Adipocyte (in vitro differentiated cells): ENCODE results near the gene RNF167.

ENCODE experiments used
- DNase-seq: peaks from one replicate; pipeline ENCODE4 v3.0.0-alpha.2; 2015; ENCODE audit warnings: low read depth
- H3K27me3 ChIP-seq: replicated peaks from 2 replicates; pipeline ENCODE4 v1.7.0; 2013; ENCODE audit warnings: mild to moderate bottlenecking, low read length, moderate library complexity; ENCODE audit not compliant: control insufficient read depth, insufficient read depth
- H3K36me3 ChIP-seq: 2 replicates; pipeline ENCODE4 v1.7.0; 2013; ENCODE audit warnings: low read length, mild to moderate bottlenecking, moderate library complexity; ENCODE audit not compliant: control insufficient read depth, insufficient read depth, severe bottlenecking
- H3K4me1 ChIP-seq: 2 replicates; pipeline ENCODE4 v1.7.0; 2013; ENCODE audit warnings: mild to moderate bottlenecking, low read length, moderate library complexity; ENCODE audit not compliant: control insufficient read depth, insufficient read depth
- H3K4me3 ChIP-seq: 2 replicates; pipeline ENCODE4 v1.7.0; 2013; ENCODE audit warnings: mild to moderate bottlenecking, low read length, moderate library complexity
- H3K9ac ChIP-seq: 2 replicates; pipeline ENCODE4 v1.7.0; 2013; ENCODE audit warnings: mild to moderate bottlenecking, low read length, moderate library complexity
- H3K9me3 ChIP-seq: 2 replicates; pipeline ENCODE4 v1.7.0; 2013; ENCODE audit warnings: mild to moderate bottlenecking, low read length, moderate library complexity; ENCODE audit not compliant: control insufficient read depth

Gene RNF167

DNA sequence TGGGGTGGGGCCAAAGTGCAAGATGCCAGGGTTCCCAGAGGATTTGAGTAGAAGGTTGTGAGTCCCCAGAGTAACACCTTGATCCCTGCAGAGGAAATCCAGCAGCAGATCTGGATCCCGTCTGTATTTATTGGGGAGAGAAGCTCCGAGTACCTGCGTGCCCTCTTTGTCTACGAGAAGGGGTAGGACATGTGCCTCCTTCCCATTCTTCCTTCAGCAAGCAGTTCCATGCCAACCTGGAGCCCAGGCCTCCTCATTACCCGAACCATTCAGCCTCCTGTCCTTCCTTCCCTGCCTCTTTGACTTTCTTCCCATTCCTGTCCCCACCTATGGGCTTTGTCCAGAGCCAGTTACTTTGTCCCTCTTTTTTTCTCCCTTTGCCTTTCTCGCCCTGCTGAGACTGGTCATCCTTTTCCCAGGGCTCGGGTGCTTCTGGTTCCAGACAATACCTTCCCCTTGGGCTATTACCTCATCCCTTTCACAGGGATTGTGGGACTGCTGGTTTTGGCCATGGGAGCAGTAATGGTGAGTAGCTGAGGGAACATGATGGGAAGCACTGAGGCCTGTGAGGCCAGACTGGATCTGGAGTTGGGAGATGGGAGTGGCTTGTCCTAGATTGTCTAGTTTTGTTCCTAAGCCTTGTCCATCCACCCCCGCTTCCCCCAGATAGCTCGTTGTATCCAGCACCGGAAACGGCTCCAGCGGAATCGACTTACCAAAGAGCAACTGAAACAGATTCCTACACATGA is 2.9 kb downstream of the RNF167 start:
- H3K36me3 ChIP-seq: peaks cover 50% of the 10 kb centered on the region
- H3K9me3 ChIP-seq: no peaks in the 10 kb centered on the region
- H3K27me3 ChIP-seq: no peaks in the 10 kb centered on the region
- no peak overlapping the region for H3K9ac ChIP-seq
- no peak overlapping the region for H3K4me3 ChIP-seq
- H3K4me1 ChIP-seq: peaks cover 57% of the 10 kb centered on the region
- no peak for DNase-seq

DNA sequence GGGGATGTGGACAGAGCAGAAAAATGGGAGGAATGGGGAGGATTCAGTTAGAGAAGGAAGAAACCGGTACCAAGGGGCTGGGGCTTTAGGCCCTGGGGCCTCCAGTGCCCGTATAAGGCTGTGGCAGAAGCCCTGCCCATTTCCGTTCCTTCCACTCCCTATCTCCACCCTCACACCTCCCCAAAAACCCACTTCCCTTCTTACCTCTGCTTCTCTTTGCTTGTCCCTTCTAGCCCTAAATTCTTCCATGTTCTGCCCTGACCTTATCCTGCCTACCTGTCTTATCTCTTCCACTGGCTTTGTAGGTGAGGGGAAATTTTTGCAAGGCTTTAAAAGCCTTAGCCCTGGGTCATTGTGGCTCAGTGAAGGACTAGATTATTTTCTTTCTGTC is 4.1 kb downstream of the RNF167 start:
- Histone ChIP-seq H3K9ac (peak overlapping the region; percentile 100), H3K4me3 (no peak overlapping the region), H3K27me3 (no peaks in the 10 kb centered on the region), H3K9me3 (no peaks in the 10 kb centered on the region), H3K36me3 (peaks cover 44% of the 10 kb centered on the region), H3K4me1 (peaks cover 45% of the 10 kb centered on the region)
- DNase-seq: no peak

DNA sequence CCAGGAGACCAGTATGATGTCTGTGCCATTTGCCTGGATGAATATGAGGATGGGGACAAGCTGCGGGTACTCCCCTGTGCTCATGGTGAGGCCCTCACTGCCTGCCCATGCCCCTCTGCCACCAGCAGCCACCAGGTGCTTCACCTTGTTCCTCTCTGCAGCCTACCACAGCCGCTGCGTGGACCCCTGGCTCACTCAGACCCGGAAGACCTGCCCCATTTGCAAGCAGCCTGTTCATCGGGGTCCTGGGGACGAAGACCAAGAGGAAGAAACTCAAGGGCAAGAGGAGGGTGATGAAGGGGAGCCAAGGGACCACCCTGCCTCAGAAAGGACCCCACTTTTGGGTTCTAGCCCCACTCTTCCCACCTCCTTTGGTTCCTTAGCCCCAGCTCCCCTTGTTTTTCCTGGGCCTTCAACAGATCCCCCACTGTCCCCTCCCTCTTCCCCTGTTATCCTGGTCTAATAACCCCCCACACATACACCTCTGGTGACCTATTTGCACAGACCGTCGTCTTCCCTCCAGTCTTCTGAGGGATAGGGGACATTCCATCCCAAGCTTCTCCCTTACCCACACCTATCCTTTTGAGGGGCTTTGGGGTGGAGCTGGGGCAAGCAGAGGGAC is 4.6 kb downstream of the RNF167 start:
- Histone ChIP-seq H3K36me3 (peaks cover 44% of the 10 kb centered on the region), H3K9ac (peak overlapping the region; percentile 100), H3K27me3 (no peaks in the 10 kb centered on the region), H3K4me3 (peak overlapping the region; percentile 98), H3K9me3 (no peaks in the 10 kb centered on the region), H3K4me1 (peaks cover 44% of the 10 kb centered on the region)
- no peak for DNase-seq

DNA sequence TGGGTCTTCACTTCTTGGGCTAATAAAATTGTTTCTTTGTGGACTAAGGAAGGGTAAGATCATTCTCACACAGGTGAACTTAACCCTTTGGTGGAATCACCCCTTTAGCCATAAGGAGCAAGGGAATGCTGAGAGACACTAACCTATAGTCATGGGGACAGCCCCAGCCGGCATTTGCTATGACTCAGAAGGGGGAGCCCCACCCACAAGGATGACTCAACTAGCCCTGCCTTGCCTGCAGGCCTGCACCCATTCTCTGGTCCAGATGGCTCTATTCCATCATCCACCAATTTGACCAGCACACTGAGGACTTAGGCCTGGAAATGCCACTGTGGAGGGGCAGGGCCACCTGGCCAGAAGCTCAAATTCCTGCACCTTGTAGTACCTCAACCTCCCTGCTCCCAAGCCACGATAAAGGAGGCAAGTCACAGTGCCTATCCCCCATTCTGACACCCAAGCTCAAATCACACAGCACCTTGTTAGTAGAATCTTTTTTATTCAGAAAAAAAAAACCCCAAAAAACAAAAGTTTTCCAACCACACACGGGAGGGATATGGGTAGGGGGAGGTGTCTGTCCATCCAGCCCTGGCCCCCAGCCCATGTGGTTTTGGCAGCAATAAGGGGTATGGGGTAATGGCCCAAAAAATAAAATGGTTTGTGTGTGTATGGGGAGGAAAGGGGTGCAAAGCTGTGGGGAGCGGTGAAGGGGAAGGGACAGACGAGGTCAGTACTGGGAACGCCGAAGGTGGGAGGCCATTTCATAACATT is 5.3 kb downstream of the RNF167 start:
- Histone ChIP-seq H3K4me1 (peaks cover 47% of the 10 kb centered on the region), H3K9ac (peak overlapping the region; percentile 100), H3K36me3 (peaks cover 44% of the 10 kb centered on the region), H3K9me3 (no peaks in the 10 kb centered on the region), H3K27me3 (no peaks in the 10 kb centered on the region), H3K4me3 (peak overlapping the region; percentile 98)
- DNase-seq: peak; percentile 92

DNA sequence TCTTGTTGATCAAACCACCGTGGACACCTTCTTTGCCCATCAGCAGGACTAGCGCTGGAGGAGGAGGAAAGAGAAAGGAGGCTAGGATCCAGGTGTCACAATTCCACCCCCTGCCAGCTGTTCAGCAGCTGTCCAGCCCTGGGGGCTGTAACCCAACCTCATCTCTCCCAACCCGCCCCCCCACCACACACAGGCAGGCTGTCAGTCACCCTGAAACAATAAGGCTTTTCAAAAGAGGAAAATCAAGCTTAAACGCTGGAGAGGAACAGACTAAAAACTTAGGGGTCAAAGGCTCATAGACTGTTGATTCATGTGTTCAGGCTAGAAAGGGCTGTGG is 5.8 kb downstream of the RNF167 start:
- Histone ChIP-seq H3K27me3 (no peaks in the 10 kb centered on the region), H3K36me3 (peaks cover 44% of the 10 kb centered on the region), H3K9me3 (no peaks in the 10 kb centered on the region), H3K9ac (peak overlapping the region; percentile 100), H3K4me3 (peak overlapping the region; percentile 98), H3K4me1 (peaks cover 51% of the 10 kb centered on the region)
- peak; percentile 26 for DNase-seq

DNA sequence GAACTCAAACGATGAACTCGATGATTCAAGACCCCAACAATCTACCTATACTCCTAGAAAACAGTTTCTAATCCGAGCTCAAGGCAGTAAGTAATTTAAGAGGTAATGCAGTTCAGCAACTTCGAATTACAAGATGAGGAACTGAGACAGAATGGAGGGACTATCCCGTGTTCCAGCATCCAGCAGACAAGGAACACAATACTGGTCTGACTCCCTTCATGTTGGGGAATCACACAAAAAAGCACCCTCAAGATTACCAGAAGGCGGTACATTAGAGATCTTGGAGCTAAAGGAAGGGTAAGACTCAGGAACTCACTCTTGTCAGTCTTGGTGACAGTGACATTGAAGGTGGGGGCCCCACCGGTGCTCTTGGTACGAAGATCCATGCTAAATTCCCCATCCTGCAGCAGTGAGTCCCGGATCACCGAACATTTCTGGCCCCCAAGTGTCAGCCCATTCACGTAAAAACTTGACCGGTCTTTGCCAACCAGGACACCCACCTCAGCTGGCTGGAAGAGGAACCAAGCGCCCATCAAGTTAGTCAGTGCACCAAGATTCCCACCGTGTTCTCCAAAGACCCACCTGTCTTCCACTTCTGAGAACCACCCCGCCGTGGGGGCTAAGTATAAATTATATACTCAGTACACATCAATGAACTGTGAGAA is 6.4 kb downstream of the RNF167 start:
- peak overlapping the region; percentile 100 for H3K9ac ChIP-seq

DNA sequence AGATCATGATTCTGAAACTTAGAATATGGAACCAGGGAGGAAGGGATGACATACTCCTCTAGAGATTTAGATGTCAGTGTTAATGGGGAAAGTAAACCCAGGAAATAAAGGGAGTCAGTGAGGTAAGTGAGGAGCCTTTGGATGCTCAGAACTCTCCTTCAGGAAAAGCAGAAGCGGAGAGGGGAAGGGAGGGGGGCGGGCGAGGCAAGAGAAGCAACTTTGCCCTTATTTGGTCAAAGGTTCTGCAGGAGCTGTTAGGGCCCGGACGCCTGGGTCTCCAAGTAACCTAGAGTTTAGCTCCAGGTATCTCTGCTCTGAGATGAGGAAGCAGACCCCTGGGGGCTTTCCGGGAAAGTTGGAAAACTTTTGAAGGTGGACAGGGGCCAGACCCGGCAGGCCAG is 6.9 kb downstream of the RNF167 start:
- Histone ChIP-seq H3K36me3 (peaks cover 44% of the 10 kb centered on the region), H3K4me1 (peaks cover 41% of the 10 kb centered on the region), H3K9ac (peak overlapping the region; percentile 100), H3K4me3 (peak overlapping the region; percentile 98), H3K9me3 (no peaks in the 10 kb centered on the region), H3K27me3 (no peaks in the 10 kb centered on the region)
- peak; percentile 36 for DNase-seq

More for the DNA sequence above, 6.4 kb downstream of the RNF167 start:
- peaks cover 44% of the 10 kb centered on the region for H3K36me3 ChIP-seq
- peak overlapping the region; percentile 98 for H3K4me3 ChIP-seq
- H3K9me3 ChIP-seq: no peaks in the 10 kb centered on the region
- peaks cover 47% of the 10 kb centered on the region for H3K4me1 ChIP-seq
- H3K27me3 ChIP-seq: no peaks in the 10 kb centered on the region
- DNase-seq: no peak

DNA sequence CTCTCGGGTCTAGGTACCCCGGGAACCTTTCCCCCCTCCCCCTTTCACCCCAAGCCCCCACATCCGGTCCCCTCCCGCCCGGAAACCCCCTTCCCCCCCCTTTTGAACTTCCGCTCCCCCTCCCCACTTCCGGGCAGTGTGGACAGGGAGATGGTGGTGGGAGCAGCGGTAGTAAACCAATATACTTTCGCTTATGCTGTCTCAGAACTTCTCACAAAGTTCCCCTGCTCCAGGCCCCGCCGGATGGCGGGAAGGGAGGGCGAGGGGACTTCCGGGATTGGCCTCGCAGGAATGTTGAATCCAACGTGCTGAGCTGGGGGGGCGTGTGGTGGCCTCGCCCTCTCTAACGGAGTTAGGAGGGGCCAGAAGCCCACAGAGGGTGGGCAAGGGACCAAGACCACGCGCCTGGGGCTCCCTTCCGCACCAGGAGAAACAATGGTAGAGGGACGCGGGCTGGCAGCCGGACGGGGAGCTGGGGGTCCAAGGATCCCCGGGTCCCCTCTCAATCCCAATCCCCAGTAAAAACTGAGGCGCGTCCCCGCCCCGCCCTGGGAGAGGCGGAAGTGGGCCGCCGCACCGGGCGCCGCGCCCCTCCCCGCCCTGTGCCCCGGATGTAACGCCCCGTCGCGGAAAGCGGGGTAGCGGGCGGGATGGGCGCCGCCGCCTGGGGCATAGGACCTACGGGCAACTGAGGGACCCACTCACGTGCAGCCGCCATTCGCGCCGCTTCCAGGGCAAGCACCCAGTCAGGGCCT is 7.5 kb downstream of the RNF167 start:
- Histone ChIP-seq H3K9ac (peak overlapping the region; percentile 100), H3K27me3 (no peaks in the 10 kb centered on the region), H3K9me3 (no peaks in the 10 kb centered on the region), H3K4me1 (peaks cover 41% of the 10 kb centered on the region), H3K36me3 (peaks cover 41% of the 10 kb centered on the region), H3K4me3 (peak overlapping the region; percentile 98)
- DNase-seq: peak; percentile 74

DNA sequence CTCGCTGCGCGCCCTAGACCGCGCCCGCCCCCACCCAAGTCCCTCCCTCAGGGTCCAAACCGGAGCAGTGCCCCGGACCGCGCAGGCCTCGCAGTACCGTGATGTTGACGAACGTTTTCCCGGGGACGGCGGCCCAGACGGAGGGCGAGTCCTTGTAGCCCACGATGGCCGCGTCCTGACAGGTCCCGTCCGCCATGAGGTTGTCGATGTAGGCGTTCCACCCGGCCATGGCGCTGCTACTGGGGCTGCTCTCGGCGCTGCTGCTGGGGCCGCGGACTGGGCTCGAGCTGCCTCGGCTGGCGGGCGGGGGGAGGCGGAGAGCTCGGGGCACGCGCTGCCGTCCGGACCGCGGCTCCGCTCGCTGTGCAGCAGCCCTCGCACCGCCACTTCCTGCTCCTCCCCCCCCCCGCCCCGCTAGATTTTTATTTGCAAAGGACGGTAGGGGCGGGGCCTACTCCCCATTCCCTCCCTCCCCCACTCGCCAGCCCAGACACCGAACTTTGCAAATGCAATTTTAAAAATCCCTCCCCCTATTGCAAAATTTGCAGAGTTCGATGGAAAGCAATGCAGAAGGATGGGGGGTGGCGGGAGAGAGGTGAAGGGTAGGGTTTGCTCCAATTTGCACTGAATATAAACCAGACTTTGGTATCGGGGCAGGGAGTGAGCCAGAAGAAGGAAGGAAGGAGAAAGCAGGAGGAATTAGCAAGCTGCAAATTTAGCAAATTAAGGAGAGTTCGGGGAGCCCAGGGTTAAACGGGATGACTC is 8.3 kb downstream of the RNF167 start, which contains the start of gene PFN1:
TSS of gene PFN1 (minus strand) at position 365 of the 765 bp plus-strand sequence. CDS start at position 229, 136 bp downstream.
- Histone ChIP-seq H3K27me3 (no peaks in the 10 kb centered on the region), H3K9me3 (no peaks in the 10 kb centered on the region), H3K4me3 (peak within 1 kb of the TSS; percentile 98), H3K9ac (peak within 1 kb of the TSS; percentile 100), H3K36me3 (peaks cover 34% of the 10 kb centered on the region), H3K4me1 (peaks cover 42% of the 10 kb centered on the region)
- DNase-seq: peak; percentile 98

DNA sequence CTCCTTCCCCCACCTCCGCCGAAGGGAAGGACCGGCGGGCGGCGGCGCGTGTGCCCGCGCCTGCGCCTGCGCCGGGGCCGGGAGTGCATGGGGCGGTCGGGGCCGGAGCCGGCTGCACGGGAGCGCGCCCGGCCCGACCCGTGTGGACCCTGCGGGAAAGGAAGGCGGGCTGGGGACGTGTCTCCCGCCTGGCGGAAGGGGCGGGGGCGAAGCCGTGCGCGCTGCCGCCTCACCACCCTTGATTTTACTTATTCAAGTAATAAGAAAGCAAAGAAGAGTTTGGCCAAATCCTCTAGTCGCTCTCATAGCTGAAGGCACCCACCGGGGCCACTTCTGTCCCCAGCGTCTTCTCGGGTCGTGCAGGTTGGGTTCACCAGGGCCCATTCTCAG is 8.9 kb downstream of the RNF167 start:
- Histone ChIP-seq H3K36me3 (peaks cover 28% of the 10 kb centered on the region), H3K4me1 (peaks cover 45% of the 10 kb centered on the region), H3K9ac (peak overlapping the region; percentile 100), H3K27me3 (no peaks in the 10 kb centered on the region), H3K9me3 (no peaks in the 10 kb centered on the region), H3K4me3 (peak overlapping the region; percentile 98)
- peak; percentile 95 for DNase-seq
